AG04450 (cell line): ENCODE data around the gene CFAP54. TPM values are rescaled to one million over a fixed set of nuclear protein-coding genes. Genes with fewer than 3 reads are reported as not detected.

ENCODE experiments used
- CTCF ChIA-PET: fragments of 300-600, 350-600 bp; formaldehyde crosslinking; extraction: SDS; loops from one replicate; lab custom pipeline; 2022; ENCODE audit warnings: antibody characterized with exemption, inconsistent platforms; lab: Charles Lee
- POLR2A ChIA-PET: fragments of 350-600 bp; formaldehyde crosslinking; extraction: SDS; loops from one replicate; lab custom pipeline; 2021; ENCODE audit warnings: antibody characterized with exemption, inconsistent platforms; lab: Yijun Ruan, JAX
- DNase-seq: peaks from one replicate; pipeline ENCODE4 v3.0.0-alpha.2; 2011; ENCODE audit warnings: low read depth, low spot score
- H3K27ac ChIP-seq: one replicate; pipeline ENCODE4 v1.5.1; 2012; ENCODE audit warnings: low read depth, low read length, control low read depth
- H3K27me3 ChIP-seq: one replicate; pipeline ENCODE4 v1.6.0; 2012; ENCODE audit warnings: low read length; ENCODE audit not compliant: control insufficient read depth, insufficient read depth
- H3K4me3 ChIP-seq: 2 replicates; pipeline ENCODE4 v1.5.1; 2011; ENCODE audit warnings: mild to moderate bottlenecking, low read depth, low read length, control low read depth
- H3K9me3 ChIP-seq: 2 replicates; pipeline ENCODE4 v1.5.1; 2012; ENCODE audit warnings: low read length; ENCODE audit not compliant: control insufficient read depth, insufficient read depth
- polyA plus RNA-seq: library from polyadenylated mRNA; depleted of rRNA; stranded (reverse); fragments of >200 nt; gene quantifications from 2 replicates; pipeline ENCODE4 v1.2.3, GENCODE V29; 2011
- TF ChIP-seq, protein P1 (sequence below): IDR thresholded peaks from 2 replicates; pipeline ENCODE4 v1.5.1; 2011; ENCODE audit warnings: low read depth, low read length, control low read depth, inconsistent platforms

The CFAP54 gene
- polyA plus RNA-seq, 1 experiment, result 0.82 TPM

DNA sequence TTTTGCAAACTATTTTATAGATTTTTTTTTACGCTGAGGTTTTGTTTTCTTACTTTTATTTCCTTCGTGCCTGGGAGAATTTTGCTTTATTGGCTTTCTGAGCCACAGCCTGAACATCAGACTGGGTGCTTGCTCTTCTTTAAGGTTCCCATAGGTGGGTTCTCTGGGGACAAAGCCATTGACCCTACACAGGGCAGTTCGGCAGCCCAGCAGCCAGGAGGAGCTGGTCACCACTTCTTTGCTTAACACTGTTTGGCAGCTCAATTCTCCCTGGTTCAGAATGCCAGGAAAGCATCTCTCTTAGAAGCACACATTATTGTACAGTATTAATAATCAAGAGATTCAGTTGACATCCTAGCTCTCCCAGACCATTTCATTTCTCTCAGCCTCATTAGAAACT, 276.9 kb downstream of the CFAP54 start:
- Histone ChIP-seq H3K27me3 (no peaks in the 10 kb centered on the region), H3K9me3 (no peaks in the 10 kb centered on the region), H3K4me3 (no peak overlapping the region), H3K27ac (no peak overlapping the region)
- CTCF ChIA-PET, result interaction anchor here (0.5 kb wide), 1 partner anchor 60 kb away, joined by 3 read pairs; no protein-coding TSS in a partner anchor
- TF ChIP-seq, protein P1, sequence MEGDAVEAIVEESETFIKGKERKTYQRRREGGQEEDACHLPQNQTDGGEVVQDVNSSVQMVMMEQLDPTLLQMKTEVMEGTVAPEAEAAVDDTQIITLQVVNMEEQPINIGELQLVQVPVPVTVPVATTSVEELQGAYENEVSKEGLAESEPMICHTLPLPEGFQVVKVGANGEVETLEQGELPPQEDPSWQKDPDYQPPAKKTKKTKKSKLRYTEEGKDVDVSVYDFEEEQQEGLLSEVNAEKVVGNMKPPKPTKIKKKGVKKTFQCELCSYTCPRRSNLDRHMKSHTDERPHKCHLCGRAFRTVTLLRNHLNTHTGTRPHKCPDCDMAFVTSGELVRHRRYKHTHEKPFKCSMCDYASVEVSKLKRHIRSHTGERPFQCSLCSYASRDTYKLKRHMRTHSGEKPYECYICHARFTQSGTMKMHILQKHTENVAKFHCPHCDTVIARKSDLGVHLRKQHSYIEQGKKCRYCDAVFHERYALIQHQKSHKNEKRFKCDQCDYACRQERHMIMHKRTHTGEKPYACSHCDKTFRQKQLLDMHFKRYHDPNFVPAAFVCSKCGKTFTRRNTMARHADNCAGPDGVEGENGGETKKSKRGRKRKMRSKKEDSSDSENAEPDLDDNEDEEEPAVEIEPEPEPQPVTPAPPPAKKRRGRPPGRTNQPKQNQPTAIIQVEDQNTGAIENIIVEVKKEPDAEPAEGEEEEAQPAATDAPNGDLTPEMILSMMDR, result peak; percentile 48
- no peak for DNase-seq
- POLR2A ChIA-PET, result no interaction called here

DNA sequence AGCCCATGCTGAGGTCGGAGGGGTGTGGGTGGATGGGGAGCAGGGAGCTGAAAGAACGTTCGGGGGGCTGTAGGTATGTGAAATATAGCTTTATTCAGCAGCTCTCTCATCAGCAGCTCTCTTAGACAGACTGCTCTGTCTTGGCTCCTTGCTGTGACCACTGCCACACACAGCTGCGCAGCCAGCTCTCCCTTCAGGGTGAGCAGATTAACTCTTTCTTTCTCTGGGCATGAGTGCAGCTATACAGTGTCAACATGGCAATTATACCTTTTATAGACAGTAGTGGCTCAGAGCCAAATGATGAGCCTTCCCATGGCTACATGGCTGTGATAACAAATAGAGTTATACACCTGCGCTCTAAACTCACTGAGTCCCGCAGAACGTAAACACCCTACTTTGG, 280.0 kb downstream of the CFAP54 start:
- no peak overlapping the region for H3K27ac ChIP-seq
- TF ChIP-seq, protein P1, result no peak
- H3K27me3 ChIP-seq, result no peaks in the 10 kb centered on the region
- no peak overlapping the region for H3K4me3 ChIP-seq
- H3K9me3 ChIP-seq, result no peaks in the 10 kb centered on the region
- ChIA-PET POLR2A (no interaction called here), CTCF (no interaction called here)
- DNase-seq, result no peak

DNA sequence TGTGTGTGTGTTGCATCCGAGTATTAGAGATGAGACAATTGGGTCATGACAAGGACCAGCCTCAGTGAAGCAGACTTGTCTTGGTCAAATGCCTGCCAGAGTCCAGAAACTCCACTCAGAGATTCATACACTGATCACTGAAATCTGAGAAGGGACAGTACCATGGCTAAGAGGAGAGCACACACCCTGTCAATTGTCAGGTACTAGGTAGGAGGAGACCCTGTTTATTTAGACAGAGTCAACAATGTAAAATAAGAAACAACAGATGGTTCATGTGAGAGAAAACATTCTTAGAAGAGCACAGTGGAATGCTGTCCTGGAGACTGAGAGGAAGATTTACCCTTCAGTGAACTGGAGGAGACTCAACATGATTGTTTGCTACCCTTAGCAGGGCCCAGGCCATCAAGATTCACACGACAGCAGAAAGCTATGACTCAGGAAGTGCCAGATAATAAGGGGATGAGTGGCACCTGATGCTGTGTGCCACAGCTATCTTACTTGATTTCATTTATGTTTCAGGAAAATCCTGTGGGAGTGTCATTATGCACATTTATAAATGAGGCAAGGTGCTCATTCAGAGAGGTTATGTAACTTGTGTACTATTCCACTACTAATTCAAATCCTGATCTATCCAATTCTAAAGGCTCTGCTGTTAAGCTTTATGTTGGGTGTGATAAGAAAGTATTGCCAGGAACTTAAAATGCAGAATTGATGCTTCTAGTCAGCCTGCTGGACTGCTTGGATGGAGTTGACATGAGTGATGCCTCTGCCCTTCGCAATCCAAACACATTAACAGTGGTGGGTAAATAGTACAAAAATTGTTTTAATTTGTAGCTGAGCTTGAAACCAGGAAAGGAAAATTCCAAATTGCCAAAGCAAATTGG, 281.1 kb downstream of the CFAP54 start:
- no peak overlapping the region for H3K27ac ChIP-seq
- H3K4me3 ChIP-seq, result no peak overlapping the region
- TF ChIP-seq, protein P1, result no peak
- no peak for DNase-seq
- ChIA-PET POLR2A (no interaction called here), CTCF (no interaction called here)
- no peaks in the 10 kb centered on the region for H3K9me3 ChIP-seq
- H3K27me3 ChIP-seq, result no peaks in the 10 kb centered on the region

DNA sequence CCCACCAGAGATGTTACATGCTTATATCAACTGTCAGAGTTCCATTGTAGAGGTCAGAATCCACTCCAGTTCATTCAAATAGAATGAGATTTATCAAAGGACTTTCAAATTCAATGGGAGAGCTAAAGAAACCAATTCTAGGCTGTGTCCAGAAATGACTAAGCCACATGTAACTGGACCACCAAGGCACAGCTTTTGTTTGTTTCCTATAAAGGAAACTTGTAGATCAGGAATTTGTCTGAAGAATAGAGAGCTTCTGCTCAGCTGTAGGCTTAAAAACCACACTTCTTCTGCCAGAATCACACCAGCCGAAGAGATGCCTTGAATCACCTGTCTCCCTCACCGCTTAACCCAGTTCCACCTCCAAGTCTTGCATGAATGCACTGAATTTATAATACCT, 283.7 kb downstream of the CFAP54 start:
- Histone ChIP-seq H3K9me3 (no peaks in the 10 kb centered on the region), H3K27me3 (no peaks in the 10 kb centered on the region), H3K27ac (no peak overlapping the region), H3K4me3 (no peak overlapping the region)
- no peak for DNase-seq
- ChIA-PET POLR2A (no interaction called here), CTCF (no interaction called here)
- TF ChIP-seq, protein P1, result no peak

DNA sequence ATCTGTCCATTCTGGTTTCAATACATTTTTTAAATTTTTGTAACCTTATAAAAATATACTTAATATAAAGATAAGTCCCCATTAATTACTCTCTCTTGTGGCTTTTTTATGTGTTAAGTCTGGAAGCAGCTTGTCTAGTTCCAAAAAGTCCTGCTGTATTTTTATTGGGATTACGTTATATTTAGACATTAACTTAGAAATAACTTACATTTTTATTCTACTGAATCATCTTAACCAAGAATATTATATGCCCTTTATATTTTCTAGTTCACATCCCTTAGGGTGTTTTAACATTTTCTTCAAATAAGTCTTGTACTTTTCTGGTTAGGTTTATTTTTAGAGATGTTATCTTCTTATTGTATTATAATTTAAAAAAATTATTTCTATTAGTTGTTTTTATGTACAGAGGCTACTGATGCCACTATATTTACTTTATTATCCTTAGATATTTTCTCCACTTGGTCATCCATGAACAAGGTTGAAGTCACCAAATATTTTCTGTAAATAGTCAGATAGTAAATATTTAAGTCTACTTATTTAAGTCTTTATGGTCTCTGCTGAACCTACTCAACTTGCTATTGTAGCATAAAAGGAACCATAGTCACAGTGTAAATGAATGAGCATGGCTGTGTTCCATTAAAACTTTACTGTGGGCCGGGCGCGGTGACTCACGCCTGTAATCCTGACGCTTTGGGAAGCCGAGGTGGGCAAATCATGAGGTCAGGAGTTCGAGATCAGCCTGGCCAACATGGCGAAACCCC, 285.3 kb downstream of the CFAP54 start:
- ChIA-PET CTCF (no interaction called here), POLR2A (no interaction called here)
- TF ChIP-seq, protein P1, result no peak
- Histone ChIP-seq H3K27ac (no peak overlapping the region), H3K9me3 (no peaks in the 10 kb centered on the region), H3K4me3 (no peak overlapping the region), H3K27me3 (no peaks in the 10 kb centered on the region)
- no peak for DNase-seq
